H7 (cell line): ENCODE results near the gene PRKCA. TPM values are rescaled to one million over a fixed set of nuclear protein-coding genes. Genes with fewer than 3 reads are reported as not detected.

Source experiments
- DNase-seq: peaks from one replicate; pipeline ENCODE4 v3.0.0; 2012
- H3K27me3 ChIP-seq: 2 replicates; pipeline ENCODE4 v1.6.0; 2011; ENCODE audit warnings: mild to moderate bottlenecking, low read length; ENCODE audit not compliant: control insufficient read depth, insufficient read depth
- H3K36me3 ChIP-seq: replicated peaks from 2 replicates; pipeline ENCODE4 v1.5.1; 2011; ENCODE audit warnings: low read length; ENCODE audit not compliant: control insufficient read depth, insufficient read depth
- H3K4me3 ChIP-seq: 2 replicates; pipeline ENCODE4 v1.5.1; 2011; ENCODE audit warnings: low read depth, mild to moderate bottlenecking, control low read depth, low read length, moderate library complexity; ENCODE audit not compliant: insufficient read depth
- total RNA-seq: library from RNA; depleted of rRNA; stranded (reverse); fragments of >200 nt; shearing (Covaris generic); gene quantifications from 2 replicates; pipeline ENCODE4 v1.2.3, GENCODE V29; 2014

The PRKCA gene
- total RNA-seq, 1 experiment from 2014 or later: 10.0 TPM

DNA sequence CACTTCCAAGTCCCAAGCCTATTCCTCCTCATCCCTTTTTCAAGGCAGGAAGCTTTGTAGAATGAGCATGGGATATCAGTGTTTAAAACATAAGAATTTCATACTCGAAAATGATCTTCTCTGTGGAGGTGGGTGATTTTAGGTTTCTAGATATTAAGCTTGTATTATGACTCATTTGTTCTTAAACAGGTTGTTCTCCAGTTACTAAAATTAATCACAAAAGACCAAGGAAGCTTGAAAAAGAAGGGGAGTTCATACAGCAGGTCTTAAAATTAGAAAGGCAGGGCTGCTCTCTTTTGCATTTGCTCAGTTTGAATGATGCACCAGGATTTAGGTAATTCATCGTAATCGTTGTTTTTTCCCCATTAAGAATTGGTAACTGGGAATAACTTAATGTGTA lies 208.7 kb downstream of the PRKCA start:
- DNase-seq: no peak
- Histone ChIP-seq H3K27me3 (no peaks in the 10 kb centered on the region), H3K36me3 (no peaks in the 10 kb centered on the region), H3K4me3 (no peak overlapping the region)

DNA sequence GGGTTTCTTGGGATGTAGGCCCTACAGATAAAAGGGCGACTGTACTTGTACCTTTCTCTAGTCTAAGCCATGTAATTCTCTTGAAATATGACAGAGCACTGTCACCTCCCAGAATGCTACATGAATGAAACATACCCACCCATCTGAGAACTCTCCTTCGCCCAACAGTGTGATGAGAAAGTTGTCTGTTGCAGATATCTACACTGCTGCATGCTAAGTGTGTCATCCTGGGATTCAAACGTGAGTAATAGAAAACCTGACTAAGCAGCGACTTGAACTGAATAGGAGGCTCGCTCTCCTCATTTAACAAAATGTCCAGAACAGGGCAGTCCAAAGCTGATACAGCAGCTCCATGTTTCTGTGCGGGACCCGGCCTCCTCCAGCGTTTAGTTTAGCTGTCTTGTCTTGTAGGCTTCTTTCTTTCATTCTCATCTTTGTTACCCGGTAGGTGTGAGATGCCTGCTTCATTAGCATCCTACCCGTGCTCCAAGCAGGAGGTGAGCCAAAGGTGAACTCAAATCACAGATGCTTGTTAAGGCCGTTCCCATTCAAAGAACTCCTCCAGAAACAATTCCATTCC lies 211.9 kb downstream of the PRKCA start:
- H3K27me3 ChIP-seq: no peaks in the 10 kb centered on the region
- no peak overlapping the region for H3K4me3 ChIP-seq
- no peak for DNase-seq
- no peaks in the 10 kb centered on the region for H3K36me3 ChIP-seq

DNA sequence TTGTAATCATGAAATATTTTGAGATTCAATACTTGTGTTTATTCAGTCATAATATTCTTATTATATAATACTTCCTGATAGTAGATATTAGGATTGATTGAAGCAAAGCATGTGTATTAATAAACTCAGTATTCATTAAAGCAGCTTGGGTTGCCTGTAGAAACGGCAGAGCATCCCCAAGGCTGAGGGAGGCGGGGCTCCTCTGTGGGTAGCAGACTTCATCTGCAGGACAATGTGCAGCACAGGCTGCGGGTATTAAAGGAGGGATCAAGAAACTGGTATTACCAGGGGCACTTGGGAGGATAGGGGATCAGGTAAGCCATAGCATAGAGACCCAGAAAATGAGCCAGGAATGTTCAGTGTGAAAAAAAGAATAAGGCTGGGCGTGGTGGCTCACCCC lies 213.6 kb downstream of the PRKCA start:
- Histone ChIP-seq H3K4me3 (no peak overlapping the region), H3K27me3 (no peaks in the 10 kb centered on the region), H3K36me3 (no peaks in the 10 kb centered on the region)
- no peak for DNase-seq

GRCh38 chr17:66517336-66518009 lies 215.1 kb downstream of the PRKCA start:
- H3K4me3 ChIP-seq: no peak overlapping the region
- H3K27me3 ChIP-seq: no peaks in the 10 kb centered on the region
- DNase-seq: no peak
- no peaks in the 10 kb centered on the region for H3K36me3 ChIP-seq

- H3K4me3 ChIP-seq: no peak overlapping the region
- no peaks in the 10 kb centered on the region for H3K36me3 ChIP-seq
- no peaks in the 10 kb centered on the region for H3K27me3 ChIP-seq
- DNase-seq: no peak
These were observed 215.7 kb downstream of the PRKCA start for GRCh38 chr17:66518108-66518507.

GRCh38 chr17:66518677-66519076 lies 216.3 kb downstream of the PRKCA start:
- Histone ChIP-seq H3K36me3 (no peaks in the 10 kb centered on the region), H3K4me3 (no peak overlapping the region), H3K27me3 (no peaks in the 10 kb centered on the region)
- DNase-seq: no peak

DNA sequence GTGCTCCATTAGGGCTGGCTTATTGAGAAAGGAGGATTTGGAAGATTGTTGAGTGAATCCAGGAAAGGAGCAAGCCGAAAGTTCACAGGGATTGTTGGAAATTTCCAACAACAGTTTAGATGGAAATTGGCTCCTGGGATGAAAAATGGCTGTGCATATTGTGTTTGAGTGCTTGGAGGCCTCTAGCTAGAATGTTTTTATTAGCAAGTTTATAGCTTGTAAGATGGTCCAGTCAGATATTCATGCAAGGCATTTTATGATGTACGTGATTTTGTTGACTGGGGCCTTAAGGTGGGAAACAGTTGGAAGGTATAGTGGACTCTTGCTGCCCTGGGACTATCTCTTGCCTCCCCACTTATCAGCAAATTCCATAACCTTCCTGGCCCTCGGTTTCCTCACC lies 216.7 kb downstream of the PRKCA start:
- no peaks in the 10 kb centered on the region for H3K36me3 ChIP-seq
- no peak overlapping the region for H3K4me3 ChIP-seq
- no peaks in the 10 kb centered on the region for H3K27me3 ChIP-seq
- DNase-seq: no peak

GRCh38 chr17:66520999-66521398 lies 218.6 kb downstream of the PRKCA start:
- no peak for DNase-seq
- no peak overlapping the region for H3K4me3 ChIP-seq
- no peaks in the 10 kb centered on the region for H3K36me3 ChIP-seq
- no peaks in the 10 kb centered on the region for H3K27me3 ChIP-seq

- DNase-seq: no peak
- H3K4me3 ChIP-seq: no peak overlapping the region
- no peaks in the 10 kb centered on the region for H3K36me3 ChIP-seq
- no peaks in the 10 kb centered on the region for H3K27me3 ChIP-seq
These were observed 220.3 kb downstream of the PRKCA start for GRCh38 chr17:66522591-66523272.

GRCh38 chr17:66523378-66524200 lies 221.2 kb downstream of the PRKCA start:
- DNase-seq: no peak
- Histone ChIP-seq H3K27me3 (no peaks in the 10 kb centered on the region), H3K36me3 (no peaks in the 10 kb centered on the region), H3K4me3 (no peak overlapping the region)

DNA sequence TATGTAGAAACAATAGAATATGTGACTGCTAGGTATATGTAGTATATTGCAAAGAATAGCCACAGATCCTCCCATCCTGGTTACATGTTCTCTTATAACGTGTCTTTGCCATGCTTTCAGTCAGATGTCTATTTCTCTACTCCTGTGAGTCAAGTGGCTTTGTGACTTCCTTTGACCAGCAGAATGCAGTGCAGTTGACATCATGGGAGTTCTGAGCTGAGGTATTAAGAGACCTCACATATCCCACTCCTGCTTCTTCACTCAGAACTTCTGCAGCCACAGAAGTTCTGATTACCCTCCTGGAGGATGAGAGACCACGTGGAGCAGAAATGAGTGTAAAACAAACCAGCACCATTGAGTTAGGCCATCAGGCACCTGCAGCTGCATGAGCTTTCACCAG lies 222.5 kb downstream of the PRKCA start:
- Histone ChIP-seq H3K4me3 (no peak overlapping the region), H3K36me3 (no peaks in the 10 kb centered on the region), H3K27me3 (no peaks in the 10 kb centered on the region)
- no peak for DNase-seq

DNA sequence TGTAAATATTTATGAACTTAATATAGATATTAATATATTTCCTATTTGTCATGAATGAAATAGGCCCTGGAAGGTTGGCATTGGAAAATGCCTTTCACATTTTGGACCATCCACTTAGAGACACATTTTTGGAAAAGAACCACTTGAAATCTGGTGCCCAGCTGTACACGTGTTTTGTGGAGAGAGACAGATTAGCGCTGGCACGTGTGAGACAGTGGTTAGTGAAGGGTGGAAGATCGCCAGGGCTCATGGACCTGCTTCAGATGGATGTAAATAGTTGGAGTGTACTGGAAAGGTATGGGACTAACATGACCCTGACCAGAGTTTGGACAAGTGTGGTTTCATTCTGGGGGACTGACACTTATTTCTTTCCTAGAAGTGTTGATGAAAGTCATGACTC lies 222.9 kb downstream of the PRKCA start:
- DNase-seq: no peak
- Histone ChIP-seq H3K36me3 (no peaks in the 10 kb centered on the region), H3K4me3 (no peak overlapping the region), H3K27me3 (no peaks in the 10 kb centered on the region)

DNA sequence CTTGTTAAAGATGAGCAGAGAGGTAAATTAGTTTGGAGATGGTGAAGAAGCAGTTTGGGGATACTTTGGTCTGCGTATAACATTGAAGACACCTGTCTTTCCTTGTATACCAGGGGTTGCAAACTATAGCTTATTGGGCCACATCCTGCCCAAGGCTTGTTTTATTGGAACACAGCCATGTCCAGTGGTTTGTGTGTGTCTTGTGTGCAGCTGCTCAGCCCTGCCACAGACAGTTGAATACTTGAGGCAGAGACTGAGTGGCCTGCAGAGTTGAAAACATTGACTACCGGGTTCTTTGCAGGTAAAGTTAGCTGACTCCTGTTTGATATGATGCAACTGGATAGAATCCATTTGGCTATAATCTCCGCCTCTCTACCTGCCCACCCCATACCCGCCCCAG lies 224.4 kb downstream of the PRKCA start:
- Histone ChIP-seq H3K27me3 (no peaks in the 10 kb centered on the region), H3K4me3 (no peak overlapping the region), H3K36me3 (no peaks in the 10 kb centered on the region)
- no peak for DNase-seq

DNA sequence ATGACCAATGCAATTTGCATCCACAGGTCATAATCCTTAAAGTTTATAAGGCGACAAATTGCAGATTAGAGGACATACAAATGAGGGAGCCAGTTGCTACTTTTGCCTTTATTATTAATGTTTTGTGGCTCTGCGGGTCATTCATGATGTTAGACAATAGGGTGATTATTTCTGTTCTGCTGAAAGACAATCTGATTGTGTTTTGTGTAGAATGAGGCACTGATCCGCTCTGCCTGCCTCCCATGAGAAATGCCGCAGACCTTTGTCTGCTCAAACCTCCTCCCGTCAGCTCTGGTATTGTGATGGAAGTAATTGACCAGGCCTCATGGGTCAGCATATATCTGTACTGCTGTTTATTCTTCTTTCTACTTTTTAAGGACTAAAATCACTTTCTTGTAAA lies 224.9 kb downstream of the PRKCA start:
- Histone ChIP-seq H3K4me3 (no peak overlapping the region), H3K36me3 (no peaks in the 10 kb centered on the region), H3K27me3 (no peaks in the 10 kb centered on the region)
- DNase-seq: no peak

- no peak for DNase-seq
- Histone ChIP-seq H3K36me3 (no peaks in the 10 kb centered on the region), H3K4me3 (no peak overlapping the region), H3K27me3 (no peaks in the 10 kb centered on the region)
These were observed 229.5 kb downstream of the PRKCA start for GRCh38 chr17:66531851-66532295.
